Mesodermal cell (in vitro differentiated cells): Measurements from ENCODE around the gene PCDHA11. TPM values are rescaled to one million over a fixed set of nuclear protein-coding genes. Genes with fewer than 3 reads are reported as not detected.
"Not testable (repeated sequence)": the region's sequence is repeated elsewhere in the genome, so short reads cannot be mapped to it uniquely, and the experiment has no call there.

ENCODE experiments used
- H3K27ac ChIP-seq: 2 replicates; pipeline ENCODE4 v1.7.0; 2013; ENCODE audit warnings: mild to moderate bottlenecking, low read depth, low read length, moderate library complexity; ENCODE audit not compliant: severe bottlenecking
- H3K36me3 ChIP-seq: 2 replicates; pipeline ENCODE4 v1.7.1; 2013; ENCODE audit warnings: mild to moderate bottlenecking, low read length, moderate library complexity; ENCODE audit not compliant: control insufficient read depth, insufficient read depth
- H3K4me1 ChIP-seq: one replicate; pipeline ENCODE4 v1.7.1; 2013; ENCODE audit warnings: mild to moderate bottlenecking, low read length; ENCODE audit not compliant: insufficient read depth, control insufficient read depth, poor library complexity, severe bottlenecking
- H3K4me3 ChIP-seq: 2 replicates; pipeline ENCODE4 v1.7.0; 2013; ENCODE audit warnings: low read length, control low read depth, mild to moderate bottlenecking; ENCODE audit not compliant: insufficient read depth, poor library complexity, severe bottlenecking; ENCODE audit errors: extremely low read depth
- H3K9me3 ChIP-seq: 2 replicates; pipeline ENCODE4 v1.7.1; 2013; ENCODE audit warnings: mild to moderate bottlenecking, low read length, moderate library complexity; ENCODE audit not compliant: control insufficient read depth
- WGBS, 2 experiments: methylation state at CpG; one replicate each; pipeline ENCODE4 v1.1.5; 2013; ENCODE audit warnings: missing lambda C conversion rate in 2 of 2; ENCODE audit not compliant: insufficient coverage in 2 of 2; 5-methylcytosine and 5-hydroxymethylcytosine counted together
- polyA plus RNA-seq, 2 experiments: library from polyadenylated mRNA; stranded (reverse); fragments of 50-300 nt; gene quantifications; one replicate each; pipeline ENCODE4 v1.2.3, GENCODE V29; 2013

Gene PCDHA11, protein sequence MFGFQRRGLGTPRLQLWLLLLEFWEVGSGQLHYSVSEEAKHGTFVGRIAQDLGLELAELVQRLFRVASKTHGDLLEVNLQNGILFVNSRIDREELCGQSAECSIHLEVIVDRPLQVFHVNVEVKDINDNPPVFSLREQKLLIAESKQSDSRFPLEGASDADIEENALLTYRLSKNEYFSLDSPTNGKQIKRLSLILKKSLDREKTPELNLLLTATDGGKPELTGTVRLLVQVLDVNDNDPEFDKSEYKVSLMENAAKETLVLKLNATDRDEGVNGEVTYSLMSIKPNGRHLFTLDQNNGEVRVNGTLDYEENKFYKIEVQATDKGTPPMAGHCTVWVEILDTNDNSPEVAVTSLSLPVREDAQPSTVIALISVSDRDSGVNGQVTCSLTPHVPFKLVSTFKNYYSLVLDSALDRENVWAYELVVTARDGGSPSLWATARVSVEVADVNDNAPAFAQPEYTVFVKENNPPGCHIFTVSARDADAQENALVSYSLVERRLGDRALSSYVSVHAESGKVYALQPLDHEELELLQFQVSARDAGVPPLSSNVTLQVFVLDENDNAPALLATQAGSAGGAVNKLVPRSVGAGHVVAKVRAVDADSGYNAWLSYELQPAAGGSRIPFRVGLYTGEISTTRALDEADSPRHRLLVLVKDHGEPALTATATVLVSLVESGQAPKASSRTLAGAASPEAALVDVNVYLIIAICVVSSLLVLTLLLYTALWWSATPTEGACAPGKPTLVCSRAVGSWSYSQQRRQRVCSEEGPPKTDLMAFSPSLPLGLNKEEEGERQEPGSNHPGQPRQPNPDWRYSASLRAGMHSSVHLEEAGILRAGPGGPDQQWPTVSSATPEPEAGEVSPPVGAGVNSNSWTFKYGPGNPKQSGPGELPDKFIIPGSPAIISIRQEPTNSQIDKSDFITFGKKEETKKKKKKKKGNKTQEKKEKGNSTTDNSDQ
- 7.4 TPM for polyA plus RNA-seq (2013, experiment 1 of 2)
- 6.3 TPM for polyA plus RNA-seq (2013, experiment 2 of 2)

GRCh38 chr5:140868721-140869554, at the start of gene PCDHA11:
TSS of gene PCDHA11 (plus strand) at chr5:140868957. CDS start at chr5:140869104, 147 bp downstream.
- WGBS, 2 experiments: 56 to 59% methylated on average over 31 to 38 of the region's 41 CpGs
- Histone ChIP-seq H3K27ac (peak within 1 kb of the TSS; percentile 26), H3K36me3 (no peaks in the 10 kb centered on the region), H3K4me3 (peak within 1 kb of the TSS; percentile 47), H3K9me3 (peaks cover 12% of the 10 kb centered on the region), H3K4me1 (no peaks in the 10 kb centered on the region)

- 93 to 94% methylated on average over 35 to 36 of the region's 39 CpGs for WGBS, 2 experiments
- H3K36me3 ChIP-seq: no peaks in the 10 kb centered on the region
- no peaks in the 10 kb centered on the region for H3K4me1 ChIP-seq
- no peaks in the 10 kb centered on the region for H3K9me3 ChIP-seq
- no peak within 1 kb of the TSS for H3K4me3 ChIP-seq
- no peak within 1 kb of the TSS for H3K27ac ChIP-seq
Measured at GRCh38 chr5:140821375-140822280, 47.1 kb upstream of the PCDHA11 start, which contains the start of gene PCDHA5. TSS of gene PCDHA5 (plus strand) at chr5:140821613.

DNA sequence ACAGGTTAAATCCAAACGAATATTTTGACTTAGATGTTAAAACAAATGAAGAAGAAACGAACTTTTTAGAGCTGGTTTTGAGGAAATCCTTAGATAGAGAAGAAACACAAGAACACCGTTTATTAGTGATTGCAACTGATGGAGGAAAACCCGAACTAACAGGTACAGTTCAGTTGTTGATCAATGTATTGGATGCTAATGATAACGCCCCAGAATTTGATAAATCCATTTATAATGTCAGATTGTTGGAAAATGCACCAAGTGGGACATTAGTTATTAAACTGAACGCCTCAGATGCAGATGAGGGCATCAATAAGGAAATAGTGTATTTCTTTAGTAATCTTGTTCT, 46.5 kb upstream of the PCDHA11 start:
- 79 to 86% methylated on average over 6 of the region's 6 CpGs for WGBS, 2 experiments
- Histone ChIP-seq H3K27ac (no peak overlapping the region), H3K9me3 (no peaks in the 10 kb centered on the region), H3K36me3 (no peaks in the 10 kb centered on the region), H3K4me3 (no peak overlapping the region), H3K4me1 (no peaks in the 10 kb centered on the region)

DNA sequence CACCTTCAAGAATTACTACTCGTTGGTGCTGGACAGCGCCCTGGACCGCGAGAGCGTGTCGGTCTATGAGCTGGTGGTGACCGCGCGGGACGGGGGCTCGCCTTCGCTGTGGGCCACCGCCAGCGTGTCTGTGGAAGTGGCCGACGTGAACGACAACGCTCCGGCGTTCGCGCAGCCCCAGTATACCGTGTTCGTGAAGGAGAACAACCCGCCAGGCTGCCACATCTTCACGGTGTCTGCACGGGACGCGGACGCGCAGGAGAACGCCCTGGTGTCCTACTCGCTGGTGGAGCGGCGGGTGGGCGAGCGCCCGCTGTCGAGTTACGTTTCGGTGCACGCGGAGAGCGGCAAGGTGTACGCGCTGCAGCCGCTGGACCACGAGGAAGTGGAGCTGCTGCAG, 45.8 kb upstream of the PCDHA11 start:
- H3K36me3 ChIP-seq, H3K27ac ChIP-seq, H3K9me3 ChIP-seq, H3K4me1 ChIP-seq, H3K4me3 ChIP-seq: not testable (repeated sequence)
- 95% methylated on average over 32 to 48 of the region's 48 CpGs for WGBS, 2 experiments

GRCh38 chr5:140823475-140823874, 45.3 kb upstream of the PCDHA11 start:
- Histone ChIP-seq H3K9me3 (no peaks in the 10 kb centered on the region), H3K4me1 (no peaks in the 10 kb centered on the region), H3K27ac (no peak overlapping the region), H3K4me3 (no peak overlapping the region), H3K36me3 (no peaks in the 10 kb centered on the region)
- WGBS, 2 experiments: 97 to 98% methylated on average over 38 of the region's 38 CpGs

DNA sequence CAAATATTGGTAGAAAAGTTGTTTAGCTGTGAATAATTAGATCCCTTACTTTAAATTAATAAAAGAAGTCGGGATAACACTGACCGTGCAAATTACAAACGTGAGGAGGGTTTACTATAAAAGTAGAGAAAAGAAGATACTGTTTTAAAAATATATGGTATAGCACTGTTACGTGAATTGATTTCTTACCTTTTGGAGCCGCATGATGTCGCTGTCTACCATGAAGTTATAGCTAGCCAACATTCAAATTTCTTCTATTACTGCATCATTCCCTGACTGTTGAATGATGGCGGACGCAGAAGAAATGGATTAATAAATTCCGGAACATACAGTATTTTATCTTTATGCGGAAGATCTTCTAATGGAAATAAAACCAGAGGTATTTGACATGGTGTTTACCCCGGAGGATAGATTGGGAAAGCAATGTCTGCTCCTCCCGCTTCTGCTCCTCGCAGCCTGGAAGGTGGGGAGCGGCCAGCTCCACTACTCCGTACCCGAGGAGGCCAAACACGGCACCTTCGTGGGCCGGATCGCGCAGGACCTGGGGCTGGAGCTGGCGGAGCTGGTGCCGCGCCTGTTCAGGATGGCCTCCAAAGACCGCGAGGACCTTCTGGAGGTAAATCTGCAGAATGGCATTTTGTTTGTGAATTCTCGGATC, 40.9 kb upstream of the PCDHA11 start, which contains the start of gene PCDHA6:
Gene PCDHA6, plus strand, starts transcription at position 257 of the 658 bp plus-strand sequence. Its CDS starts 132 bp downstream, at position 389.
- WGBS, 2 experiments: 96% methylated on average over 19 to 21 of the region's 27 CpGs
- Histone ChIP-seq H3K4me3 (no peak within 1 kb of the TSS), H3K36me3 (no peaks in the 10 kb centered on the region), H3K4me1 (no peaks in the 10 kb centered on the region), H3K27ac (no peak within 1 kb of the TSS), H3K9me3 (no peaks in the 10 kb centered on the region)

GRCh38 chr5:140828362-140828737, 40.4 kb upstream of the PCDHA11 start:
- H3K4me1 ChIP-seq: no peaks in the 10 kb centered on the region
- WGBS, 2 experiments: 88 to 94% methylated on average over 6 to 9 of the region's 18 CpGs
- no peaks in the 10 kb centered on the region for H3K36me3 ChIP-seq
- H3K4me3 ChIP-seq: no peak overlapping the region
- H3K9me3 ChIP-seq: no peaks in the 10 kb centered on the region
- no peak overlapping the region for H3K27ac ChIP-seq

DNA sequence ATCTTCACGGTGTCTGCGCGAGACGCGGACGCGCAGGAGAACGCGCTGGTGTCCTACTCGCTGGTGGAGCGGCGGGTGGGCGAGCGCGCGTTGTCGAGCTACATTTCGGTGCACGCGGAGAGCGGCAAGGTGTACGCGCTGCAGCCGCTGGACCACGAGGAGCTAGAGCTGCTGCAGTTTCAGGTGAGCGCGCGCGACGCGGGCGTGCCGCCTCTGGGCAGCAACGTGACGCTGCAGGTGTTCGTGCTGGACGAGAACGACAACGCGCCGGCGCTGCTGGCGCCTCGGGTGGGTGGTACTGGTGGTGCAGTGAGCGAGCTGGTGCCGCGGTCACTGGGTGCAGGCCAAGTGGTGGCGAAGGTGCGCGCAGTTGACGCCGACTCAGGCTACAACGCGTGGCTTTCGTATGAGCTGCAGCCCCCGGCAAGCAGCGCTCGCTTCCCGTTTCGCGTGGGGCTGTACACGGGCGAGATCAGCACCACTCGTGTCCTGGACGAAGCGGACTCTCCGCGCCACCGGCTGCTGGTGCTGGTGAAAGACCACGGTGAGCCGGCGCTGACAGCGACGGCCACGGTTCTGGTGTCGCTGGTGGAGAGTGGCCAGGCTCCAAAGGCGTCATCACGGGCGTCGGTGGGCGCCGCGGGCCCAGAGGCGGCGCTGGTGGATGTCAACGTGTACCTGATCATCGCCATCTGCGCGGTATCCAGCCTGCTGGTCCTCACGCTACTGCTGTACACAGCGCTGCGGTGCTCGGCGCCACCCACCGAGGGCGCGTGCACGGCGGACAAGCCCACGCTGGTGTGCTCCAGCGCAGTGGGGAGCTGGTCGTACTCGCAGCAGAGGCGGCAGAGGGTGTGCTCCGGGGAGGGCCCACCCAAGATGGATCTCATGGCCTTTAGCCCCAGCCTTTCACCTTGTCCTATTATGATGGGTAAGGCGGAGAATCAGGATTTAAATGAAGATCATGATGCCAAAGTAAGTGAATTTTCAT, 39.0 kb upstream of the PCDHA11 start:
- H3K9me3 ChIP-seq, H3K36me3 ChIP-seq, H3K4me1 ChIP-seq, H3K27ac ChIP-seq, H3K4me3 ChIP-seq: not testable (repeated sequence)
- WGBS, 2 experiments: 97 to 98% methylated on average over 70 to 89 of the region's 106 CpGs
